Measurements from ENCODE around the gene SPAG9.
A peak's percentile ranks its signal among the peaks of the same experiment; 100 is the strongest.

The SPAG9 gene
- 107 to 142 (median 116) reads per million in 4 donors for total RNA-seq

DNA sequence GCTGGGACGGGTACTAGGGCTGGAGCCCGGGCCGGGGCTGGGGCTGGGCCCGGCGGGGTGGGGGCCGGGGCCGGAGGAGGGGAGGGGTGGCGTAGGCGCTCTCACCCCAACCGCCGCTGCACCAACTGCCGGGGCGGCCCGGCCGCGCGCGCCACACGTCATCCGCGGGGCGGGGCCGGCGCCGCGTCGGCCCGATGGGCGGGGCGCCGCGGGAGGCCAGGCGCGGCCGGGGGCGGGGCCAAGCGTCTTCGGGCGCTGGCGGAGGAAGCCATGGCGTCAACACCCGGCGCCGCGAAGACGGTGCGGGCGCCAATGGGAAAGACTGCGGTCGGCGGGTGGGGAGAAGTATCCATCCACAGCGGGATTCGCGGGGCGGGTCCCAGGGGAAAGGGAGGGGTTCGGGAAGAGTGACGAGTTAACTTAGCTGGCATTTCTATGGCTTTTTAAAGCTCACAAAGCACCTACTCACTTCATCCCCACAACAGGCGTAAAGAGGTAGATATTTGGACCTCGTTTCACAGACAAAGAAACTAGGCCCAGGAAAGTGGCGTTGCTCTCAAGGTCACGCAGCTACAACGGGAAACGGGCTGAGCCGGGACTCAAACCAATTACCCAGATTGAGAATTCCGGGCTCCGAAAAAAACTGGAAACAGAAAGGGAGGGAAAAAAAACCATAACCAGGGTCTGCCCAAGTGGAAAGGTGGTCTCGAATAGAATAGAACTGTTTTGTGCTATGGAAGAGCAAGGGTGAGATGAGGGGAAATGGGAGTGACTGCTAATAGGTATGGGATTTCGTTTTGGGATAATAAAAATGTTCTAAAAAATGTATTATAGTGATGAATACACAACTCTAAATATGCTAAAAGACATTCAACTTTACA, at the start of gene SPAG9:
TSS of gene SPAG9 (minus strand) at position 130 of the 881 bp plus-strand sequence. CDS start 212 bp downstream, outside the sequence.
- DNase-seq, result peak; percentile 86 to 94 (median 88)

DNA sequence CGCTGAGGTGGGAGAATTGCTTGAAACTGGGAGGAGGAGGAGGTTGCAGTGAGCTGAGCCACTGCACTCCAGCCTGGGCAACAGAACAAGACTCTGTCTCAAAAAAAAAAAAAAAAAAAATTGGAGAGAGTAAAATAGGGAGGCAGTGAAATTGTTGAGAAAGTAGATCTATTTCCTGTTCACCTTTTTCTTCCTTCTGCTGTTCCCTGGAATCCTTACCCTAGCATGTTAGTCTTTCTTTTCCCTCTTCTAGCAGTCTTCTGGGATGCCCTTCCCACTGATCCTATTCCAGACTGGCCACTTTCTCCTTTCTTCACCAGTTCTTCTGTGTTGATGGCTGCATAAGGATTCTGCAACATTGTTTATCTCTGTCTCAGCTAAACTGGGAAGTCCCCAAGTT, 48.7 kb upstream of the SPAG9 start:
- DNase-seq, result no peak

DNA sequence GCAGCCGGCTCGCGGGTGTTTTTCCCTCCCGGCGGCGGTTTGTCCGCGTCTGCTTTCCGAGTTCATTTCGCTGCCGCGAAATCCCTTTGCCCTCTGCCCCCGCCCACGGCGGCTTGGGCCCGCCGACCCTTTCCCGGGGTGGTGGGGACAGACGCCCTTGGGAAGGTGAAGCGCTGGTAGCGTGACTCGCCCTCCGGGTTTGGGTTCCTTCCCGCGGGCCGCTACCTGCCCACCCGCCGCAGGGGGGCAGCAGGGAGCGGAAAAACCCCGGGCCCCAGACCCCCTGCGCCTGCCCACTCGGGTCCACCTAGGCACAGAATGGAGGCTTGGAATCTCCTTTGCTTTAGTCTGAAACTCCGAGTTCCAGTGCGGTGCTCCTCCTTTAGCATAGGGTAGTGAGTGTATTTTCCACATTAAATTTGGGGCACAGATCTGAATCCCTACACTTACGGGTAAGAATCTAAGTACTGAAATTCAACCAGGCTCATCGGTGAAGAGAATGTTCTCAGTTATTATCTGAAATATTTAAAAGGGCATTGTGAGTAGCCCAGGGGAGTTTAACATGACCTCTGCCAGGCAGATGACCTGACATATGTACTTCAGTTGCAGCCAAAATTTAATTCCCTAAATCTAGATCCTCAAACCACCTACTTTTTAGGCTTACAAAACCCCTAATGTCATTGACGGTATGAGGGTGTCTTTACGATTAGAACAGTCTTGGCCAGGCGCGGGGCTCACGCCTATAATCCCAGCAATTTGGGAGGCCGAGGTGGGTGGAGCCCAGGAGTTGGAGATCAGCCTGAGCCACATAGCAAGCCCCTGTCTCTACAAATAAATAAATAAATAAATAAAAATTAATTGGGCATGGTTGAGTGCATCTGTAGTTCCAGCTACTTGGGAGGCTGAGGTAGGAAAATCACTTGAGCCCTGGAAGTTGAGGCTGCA, 46.6 kb upstream of the SPAG9 start:
- peak; percentile 26 to 64 (median 51) for DNase-seq

- peak; percentile 42 to 68 (median 43) for DNase-seq
Observed at GRCh38 chr17:51166198-51166986, 45.7 kb upstream of the SPAG9 start, which contains the start of gene NME2. Gene NME2 (plus strand): TSS chr17:51166411. CDS start chr17:51166831, 420 bp downstream.

- peak in 3 of 5 donors; percentile 10 to 28 (median 16) for DNase-seq
Observed at GRCh38 chr17:51165680-51166197, 45.1 kb upstream of the SPAG9 start.

GRCh38 chr17:51164911-51165679, 44.4 kb upstream of the SPAG9 start:
- DNase-seq, result no peak

DNA sequence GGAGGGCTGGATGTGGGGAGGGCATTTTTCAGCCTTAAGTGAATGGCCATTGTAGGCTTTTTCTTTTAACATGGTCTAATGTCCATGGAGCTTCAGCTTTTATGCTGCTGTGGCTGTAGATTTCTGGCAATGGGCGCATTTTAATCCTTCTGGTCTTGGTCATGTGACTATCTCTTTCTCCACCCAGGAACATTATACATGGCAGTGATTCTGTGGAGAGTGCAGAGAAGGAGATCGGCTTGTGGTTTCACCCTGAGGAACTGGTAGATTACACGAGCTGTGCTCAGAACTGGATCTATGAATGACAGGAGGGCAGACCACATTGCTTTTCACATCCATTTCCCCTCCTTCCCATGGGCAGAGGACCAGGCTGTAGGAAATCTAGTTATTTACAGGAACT, 40.9 kb upstream of the SPAG9 start:
- DNase-seq, result no peak

GRCh38 chr17:51159604-51160003, 38.9 kb upstream of the SPAG9 start:
- DNase-seq, result no peak

DNA sequence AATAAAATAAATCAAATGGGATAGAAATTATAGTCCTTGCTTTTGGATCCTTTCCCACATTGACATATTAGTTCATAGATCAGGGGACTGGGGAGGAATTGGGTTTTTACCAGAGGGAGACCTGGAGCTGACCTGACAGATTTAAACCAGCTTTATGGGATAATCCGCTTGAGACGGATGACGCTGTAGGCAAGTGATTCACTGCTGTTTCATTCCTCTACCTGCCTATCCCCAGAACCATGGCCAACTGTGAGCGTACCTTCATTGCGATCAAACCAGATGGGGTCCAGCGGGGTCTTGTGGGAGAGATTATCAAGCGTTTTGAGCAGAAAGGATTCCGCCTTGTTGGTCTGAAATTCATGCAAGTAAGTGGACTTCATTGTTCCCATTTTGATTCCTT, 34.7 kb upstream of the SPAG9 start:
- DNase-seq, result no peak

GRCh38 chr17:51154176-51154575, 33.5 kb upstream of the SPAG9 start:
- DNase-seq, result peak in 1 of 5 donors; percentile 25

DNA sequence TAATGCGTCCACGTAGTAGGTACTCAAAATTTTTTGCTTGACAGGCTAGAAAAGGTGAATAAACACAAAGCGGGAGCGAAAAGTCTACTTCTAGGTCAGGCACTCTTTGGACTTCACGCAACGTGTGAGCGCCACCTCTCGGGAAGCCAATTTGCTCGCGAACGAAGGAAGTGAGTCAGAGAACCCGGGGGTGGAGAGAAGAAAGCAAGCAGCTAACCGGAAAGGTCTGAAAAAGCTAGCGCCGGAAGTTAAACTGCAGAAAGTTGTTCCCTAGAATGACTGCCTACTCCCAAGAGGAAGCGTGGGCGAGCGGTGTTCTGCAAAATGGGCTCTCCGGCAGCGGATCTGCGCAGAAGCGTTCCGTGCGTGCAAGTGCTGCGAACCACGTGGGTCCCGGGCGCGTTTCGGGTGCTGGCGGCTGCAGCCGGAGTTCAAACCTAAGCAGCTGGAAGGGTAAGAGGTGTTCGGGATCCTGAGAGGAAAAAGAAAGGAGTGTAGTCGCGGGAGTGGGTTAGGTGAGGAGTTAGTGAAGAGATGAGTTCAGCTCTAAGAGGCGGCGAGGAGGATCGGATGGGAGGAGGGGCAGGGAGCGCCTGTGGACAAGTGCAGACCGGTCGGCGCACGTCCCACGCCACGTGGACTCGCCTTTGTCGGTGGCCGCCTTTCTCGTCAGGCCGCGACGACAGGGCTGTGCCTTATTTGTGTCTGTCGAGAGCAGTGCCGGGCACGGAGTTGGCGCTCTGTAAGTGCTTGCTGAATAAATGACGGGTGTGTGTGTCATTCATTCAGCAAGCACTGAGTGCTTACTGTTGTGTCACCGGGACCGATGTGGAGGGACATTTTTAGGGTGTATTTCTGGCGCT, 32.8 kb upstream of the SPAG9 start, which contains the start of gene NME1:
TSS of gene NME1 (plus strand) at position 350 of the 863 bp plus-strand sequence. CDS start 2,096 bp downstream, outside the sequence.
- peak; percentile 90 to 98 (median 92) for DNase-seq

GRCh38 chr17:51152766-51153209, 32.1 kb upstream of the SPAG9 start:
- no peak for DNase-seq

DNA sequence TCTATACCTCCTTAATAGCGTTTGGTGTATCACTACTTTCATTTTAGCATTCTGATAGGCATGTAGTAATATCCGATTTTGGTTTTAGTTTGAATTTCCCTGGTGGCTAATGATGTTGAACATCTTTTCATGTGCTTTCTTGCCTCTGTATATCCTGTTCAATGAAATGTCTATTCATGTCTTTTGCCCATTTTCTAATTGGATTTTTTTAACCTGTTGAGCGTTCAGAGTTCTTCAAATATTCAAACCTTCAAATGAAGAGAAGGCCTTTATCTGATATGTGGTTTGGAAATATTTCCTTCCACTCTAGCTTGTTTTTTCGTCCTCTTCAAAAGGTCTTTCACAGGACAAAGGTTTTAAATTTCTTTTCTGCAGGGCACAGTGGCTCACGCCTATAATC, 30.3 kb upstream of the SPAG9 start:
- DNase-seq, result no peak

DNA sequence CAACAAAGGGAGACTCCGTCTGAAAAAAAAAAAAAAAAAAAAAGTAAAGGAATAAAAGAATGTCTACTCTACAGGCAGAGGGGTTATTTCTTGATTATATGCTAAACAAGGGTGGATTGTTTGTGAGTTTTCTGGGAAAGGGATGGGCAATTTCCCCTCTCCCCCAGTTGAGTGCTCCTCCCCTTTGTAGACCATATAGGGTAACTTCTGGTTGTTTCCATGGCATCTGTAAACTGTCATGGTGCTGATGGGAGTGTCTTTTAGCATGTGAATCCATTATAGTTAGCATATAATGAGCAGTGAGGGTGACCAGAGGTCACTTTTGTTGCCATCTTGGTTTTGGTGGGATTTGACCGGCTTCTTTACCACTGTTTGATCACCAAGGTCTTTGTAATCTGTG, 28.5 kb upstream of the SPAG9 start:
- no peak for DNase-seq

DNA sequence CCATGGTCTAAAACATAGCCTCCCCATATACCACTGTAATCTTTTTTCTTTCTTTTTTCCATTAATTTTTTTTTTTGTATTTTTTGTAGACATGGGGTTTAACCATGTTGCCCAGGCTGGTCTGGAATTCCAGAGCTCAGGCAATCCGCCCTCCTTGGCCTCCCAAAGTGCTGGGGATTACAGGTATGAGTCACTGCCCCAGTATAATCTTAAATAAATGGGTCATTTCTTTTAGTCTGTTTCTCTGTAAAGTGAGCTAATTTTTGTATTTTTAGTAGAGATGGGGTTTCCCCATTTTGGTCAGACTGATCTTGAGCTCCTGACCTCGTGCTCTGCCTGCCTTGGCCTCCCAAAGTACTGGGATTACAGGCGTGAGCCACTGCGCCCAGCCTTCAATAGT, 27.0 kb upstream of the SPAG9 start:
- DNase-seq, result no peak

GRCh38 chr17:51144266-51145022, 23.8 kb upstream of the SPAG9 start:
- DNase-seq, result no peak

- no peak for DNase-seq
Observed at GRCh38 chr17:51142597-51142996, 21.9 kb upstream of the SPAG9 start.

- DNase-seq, result no peak
Observed at GRCh38 chr17:51135956-51136355, 15.3 kb upstream of the SPAG9 start.

- no peak for DNase-seq
Observed at GRCh38 chr17:51133365-51133764, 12.7 kb upstream of the SPAG9 start.
